ENCODE data around the gene RIN2.

RIN2 gene

GRCh38 chr20:19743640-19743995, 14.4 kb upstream of the RIN2 start:
- Histone ChIP-seq H3K4me3 (ENCODE audit: insufficient read depth, low read length, poor library complexity, severe bottlenecking) (no peak overlapping the region), H3K79me2 (ENCODE audit: insufficient read depth, low read length) (no peaks in the 10 kb centered on the region), H3K36me3 (ENCODE audit: low read length) (no peaks in the 10 kb centered on the region), H3K9me3 (ENCODE audit: insufficient read depth, low read length) (peaks cover 10% of the 10 kb centered on the region; the same call in 1 of the 2 replicates), H2AFZ (ENCODE audit: low read depth, low read length, severe bottlenecking) (no peak overlapping the region), H3K4me2 (ENCODE audit: low read depth, low read length, poor library complexity, severe bottlenecking) (no peak overlapping the region), H3K9ac (ENCODE audit: low read length) (no peak overlapping the region), H4K20me1 (ENCODE audit: low read depth, low read length) (no peaks in the 10 kb centered on the region), H3K9me2 (replicated peaks; ENCODE audit: insufficient read depth, low read length) (no peaks in the 10 kb centered on the region), H3K27ac (ENCODE audit: low read depth, low read length) (no peak overlapping the region), H3K27me3 (ENCODE audit: low read length) (no peaks in the 10 kb centered on the region; the same call in 1 of the 2 replicates), H3F3A (ENCODE audit: insufficient read depth) (no peaks in the 10 kb centered on the region)
- no peak for TF ChIP-seq EZH2phosphoT487 (conservative IDR thresholded peaks at IDR 0.05; ENCODE audit: low read length)
- TF ChIP-seq, protein P1, sequence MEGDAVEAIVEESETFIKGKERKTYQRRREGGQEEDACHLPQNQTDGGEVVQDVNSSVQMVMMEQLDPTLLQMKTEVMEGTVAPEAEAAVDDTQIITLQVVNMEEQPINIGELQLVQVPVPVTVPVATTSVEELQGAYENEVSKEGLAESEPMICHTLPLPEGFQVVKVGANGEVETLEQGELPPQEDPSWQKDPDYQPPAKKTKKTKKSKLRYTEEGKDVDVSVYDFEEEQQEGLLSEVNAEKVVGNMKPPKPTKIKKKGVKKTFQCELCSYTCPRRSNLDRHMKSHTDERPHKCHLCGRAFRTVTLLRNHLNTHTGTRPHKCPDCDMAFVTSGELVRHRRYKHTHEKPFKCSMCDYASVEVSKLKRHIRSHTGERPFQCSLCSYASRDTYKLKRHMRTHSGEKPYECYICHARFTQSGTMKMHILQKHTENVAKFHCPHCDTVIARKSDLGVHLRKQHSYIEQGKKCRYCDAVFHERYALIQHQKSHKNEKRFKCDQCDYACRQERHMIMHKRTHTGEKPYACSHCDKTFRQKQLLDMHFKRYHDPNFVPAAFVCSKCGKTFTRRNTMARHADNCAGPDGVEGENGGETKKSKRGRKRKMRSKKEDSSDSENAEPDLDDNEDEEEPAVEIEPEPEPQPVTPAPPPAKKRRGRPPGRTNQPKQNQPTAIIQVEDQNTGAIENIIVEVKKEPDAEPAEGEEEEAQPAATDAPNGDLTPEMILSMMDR (IDR thresholded peaks at IDR 0.05; ENCODE audit: insufficient read depth, low read length, poor library complexity, severe bottlenecking), result no peak

DNA sequence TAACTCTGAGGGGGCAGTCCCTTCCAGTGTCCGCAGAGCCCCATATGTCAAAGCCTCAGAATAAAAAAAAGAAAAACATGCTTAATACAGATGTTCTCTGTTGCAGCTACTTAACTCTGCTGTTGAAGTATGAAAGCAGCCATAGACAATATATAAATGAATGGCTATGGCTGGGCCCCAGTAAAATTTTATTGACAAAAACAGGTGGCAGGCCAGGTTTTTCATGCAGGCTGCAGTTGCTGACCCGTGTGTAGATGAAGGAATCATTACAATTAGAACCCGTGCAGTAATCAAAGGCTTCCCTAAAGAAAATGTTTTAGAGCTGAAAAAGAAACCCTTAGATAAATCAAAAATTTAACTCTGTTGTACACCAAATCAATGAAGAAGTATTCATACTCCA, 13.0 kb upstream of the RIN2 start:
- H3K9me2 ChIP-seq (replicated peaks; ENCODE audit: insufficient read depth, low read length), result no peaks in the 10 kb centered on the region
- H3K27me3 ChIP-seq (ENCODE audit: low read length), result no peaks in the 10 kb centered on the region; the same call in 1 of the 2 replicates
- H3K9me3 ChIP-seq (ENCODE audit: insufficient read depth, low read length), result peaks cover 10% of the 10 kb centered on the region; the same call in 1 of the 2 replicates
- H3K4me2 ChIP-seq (ENCODE audit: low read depth, low read length, poor library complexity, severe bottlenecking), result no peak overlapping the region
- no peak for TF ChIP-seq EZH2phosphoT487 (conservative IDR thresholded peaks at IDR 0.05; ENCODE audit: low read length)
- TF ChIP-seq, protein P1 (IDR thresholded peaks at IDR 0.05; ENCODE audit: insufficient read depth, low read length, poor library complexity, severe bottlenecking), result no peak
- no peak overlapping the region for H2AFZ ChIP-seq (ENCODE audit: low read depth, low read length, severe bottlenecking)
- H3F3A ChIP-seq (ENCODE audit: insufficient read depth), result no peaks in the 10 kb centered on the region
- H3K4me3 ChIP-seq (ENCODE audit: insufficient read depth, low read length, poor library complexity, severe bottlenecking), result no peak overlapping the region
- no peak overlapping the region for H3K9ac ChIP-seq (ENCODE audit: low read length)
- H3K36me3 ChIP-seq (ENCODE audit: low read length), result no peaks in the 10 kb centered on the region
- no peaks in the 10 kb centered on the region for H4K20me1 ChIP-seq (ENCODE audit: low read depth, low read length)
- H3K79me2 ChIP-seq (ENCODE audit: insufficient read depth, low read length), result no peaks in the 10 kb centered on the region
- H3K27ac ChIP-seq (ENCODE audit: low read depth, low read length), result no peak overlapping the region

- Histone ChIP-seq H3K79me2 (ENCODE audit: insufficient read depth, low read length) (no peaks in the 10 kb centered on the region), H3K27ac (ENCODE audit: low read depth, low read length) (no peak overlapping the region), H3K27me3 (ENCODE audit: low read length) (no peaks in the 10 kb centered on the region; the same call in 1 of the 2 replicates), H2AFZ (ENCODE audit: low read depth, low read length, severe bottlenecking) (no peak overlapping the region), H3K9me2 (replicated peaks; ENCODE audit: insufficient read depth, low read length) (no peaks in the 10 kb centered on the region), H3F3A (ENCODE audit: insufficient read depth) (no peaks in the 10 kb centered on the region), H3K4me2 (ENCODE audit: low read depth, low read length, poor library complexity, severe bottlenecking) (no peak overlapping the region), H3K36me3 (ENCODE audit: low read length) (no peaks in the 10 kb centered on the region), H4K20me1 (ENCODE audit: low read depth, low read length) (no peaks in the 10 kb centered on the region), H3K9me3 (ENCODE audit: insufficient read depth, low read length) (peaks cover 10% of the 10 kb centered on the region; the same call in 1 of the 2 replicates), H3K4me3 (ENCODE audit: insufficient read depth, low read length, poor library complexity, severe bottlenecking) (no peak overlapping the region), H3K9ac (ENCODE audit: low read length) (no peak overlapping the region)
- TF ChIP-seq, protein P1 (IDR thresholded peaks at IDR 0.05; ENCODE audit: insufficient read depth, low read length, poor library complexity, severe bottlenecking), result no peak
- TF ChIP-seq EZH2phosphoT487 (conservative IDR thresholded peaks at IDR 0.05; ENCODE audit: low read length), result no peak
These were observed 12.5 kb upstream of the RIN2 start for GRCh38 chr20:19745584-19745983.
